GM12878 (cell line): ENCODE measurements around the gene HIVEP3. TPM values are rescaled to one million over a fixed set of nuclear protein-coding genes. Genes with fewer than 3 reads are reported as not detected.
A peak's percentile ranks its signal among the peaks of the same experiment; 100 is the strongest.

Experiments
- ATAC-seq: fragments of 200-7000 bp; cut with Tn5 transposase; 3 replicates; pipeline ENCODE4 v1.9.1; 2020; ENCODE audit warnings: mild to moderate bottlenecking, moderate library complexity
- BruUV-seq: library from RNA; stranded (reverse); fragments of 400-500 nt; replicated peaks from 2 replicates; lab custom pipeline; 2021; lab: Mats Ljungman, UMichigan
- CTCF ChIA-PET: fragments of 300-600 bp; sonication (Branson Sonifier 250); formaldehyde crosslinking; extraction: SDS; loops from one replicate; lab custom pipeline; 2021; ENCODE audit warnings: inconsistent platforms; lab: Yijun Ruan, JAX
- POLR2A ChIA-PET: fragments of 350-600 bp; formaldehyde crosslinking; extraction: SDS; loops from one replicate; lab custom pipeline; 2021; ENCODE audit warnings: inconsistent platforms; lab: Charles Lee
- RAD21 ChIA-PET: fragments of 300-600 bp; sonication (Branson Sonifier 250); formaldehyde crosslinking; loops from one replicate; lab custom pipeline; 2023; ENCODE audit warnings: antibody characterized with exemption; ENCODE audit not compliant: unreplicated experiment; lab: Charles Lee
- SMC1A ChIA-PET: fragments of 300-600 bp; sonication (Branson Sonifier 250); formaldehyde crosslinking; loops from one replicate; lab custom pipeline; 2023; ENCODE audit not compliant: unreplicated experiment, uncharacterized antibody; lab: Charles Lee
- DNase-seq: peaks from one replicate; pipeline ENCODE4 v3.0.0-alpha.2; 2011; ENCODE audit warnings: low read depth, low spot score
- FAIRE-seq: peaks from 3 replicates; lab custom pipeline; 2011; peaks lifted over from hg19 to GRCh38; lab: Jason Lieb, UNC
- H2AFZ ChIP-seq: 2 replicates; pipeline ENCODE4 v1.6.0; 2011; ENCODE audit warnings: low read depth, low read length, control low read depth; ENCODE audit not compliant: control insufficient read depth
- H3K27ac ChIP-seq: 2 replicates; pipeline ENCODE4 v1.5.1; 2011; ENCODE audit warnings: control low read depth; ENCODE audit not compliant: control insufficient read depth, insufficient read depth
- H3K27me3 ChIP-seq, 2 experiments: replicated peaks in 1 of 2; 2 replicates each; pipeline versions ENCODE4 v1.6.0 to v1.6.1; 2011; ENCODE audit warnings: low read length in 1 of 2; ENCODE audit not compliant: control insufficient read depth in 2 of 2, insufficient read depth in 2 of 2
- H3K36me3 ChIP-seq, 2 experiments: 2 replicates each; pipeline ENCODE4 v1.5.1; 2011; ENCODE audit warnings: low read length in 1 of 2; ENCODE audit not compliant: control insufficient read depth in 2 of 2, insufficient read depth in 2 of 2
- H3K4me1 ChIP-seq: 2 replicates; pipeline ENCODE4 v1.6.1; 2011; ENCODE audit warnings: mild to moderate bottlenecking, low read length, moderate library complexity, mixed read lengths; ENCODE audit not compliant: control insufficient read depth, insufficient read depth
- H3K4me2 ChIP-seq: 2 replicates; pipeline ENCODE4 v1.6.0; 2011; ENCODE audit warnings: control low read depth; ENCODE audit not compliant: control insufficient read depth, insufficient read depth
- H3K4me3 ChIP-seq: fragments of 200-600 bp; sonication (generic); 2 replicates; pipeline ENCODE4 v1.5.1; 2016
- H3K79me2 ChIP-seq: 2 replicates; pipeline ENCODE4 v1.6.0; 2011; ENCODE audit warnings: low read length; ENCODE audit not compliant: control insufficient read depth, insufficient read depth
- H3K9ac ChIP-seq: 2 replicates; pipeline ENCODE4 v1.8.0; 2011; ENCODE audit warnings: low read length, control low read depth, mixed read lengths; ENCODE audit not compliant: control insufficient read depth, insufficient read depth
- H3K9me3 ChIP-seq: replicated peaks from 3 replicates; pipeline ENCODE4 v1.5.1; 2011; ENCODE audit warnings: mild to moderate bottlenecking, low read length; ENCODE audit not compliant: control insufficient read depth, insufficient read depth
- H4K20me1 ChIP-seq: 2 replicates; pipeline ENCODE4 v1.6.0; 2011; ENCODE audit not compliant: control insufficient read depth, insufficient read depth
- ETV6 ChIP-seq, 2 experiments: fragments of 450-650 bp in 1 of 2; IDR thresholded peaks in 1 of 2; conservative IDR thresholded peaks in 1 of 2; 2 replicates each; pipeline ENCODE4 v1.6.1; 2014; ENCODE audit warnings: antibody characterized with exemption in 1 of 2, borderline replicate concordance in 1 of 2, low read depth in 1 of 2, mild to moderate bottlenecking in 1 of 2, moderate library complexity in 1 of 2
- IKZF2 ChIP-seq, 2 experiments: fragments of 450-650 bp; IDR thresholded peaks; 2 replicates each; pipeline ENCODE4 v1.6.1; 2017; ENCODE audit warnings: mild to moderate bottlenecking in 2 of 2, moderate library complexity in 2 of 2
- MEF2B ChIP-seq: fragments of 450-650 bp; IDR thresholded peaks from 2 replicates; pipeline ENCODE4 v1.6.1; 2018; ENCODE audit warnings: mild to moderate bottlenecking, moderate library complexity; ENCODE audit not compliant: partially characterized antibody, poor library complexity, severe bottlenecking
- MTA2 ChIP-seq: fragments of 450-650 bp; IDR thresholded peaks from 2 replicates; pipeline ENCODE4 v1.6.1; 2016; ENCODE audit warnings: low read depth, mild to moderate bottlenecking, moderate library complexity
- MTA3 ChIP-seq: IDR thresholded peaks from 2 replicates; pipeline ENCODE4 v1.6.1; 2012; ENCODE audit warnings: low read length, inconsistent platforms, borderline replicate concordance
- POU2F2 ChIP-seq: IDR thresholded peaks from 3 replicates; pipeline ENCODE4 v1.6.1; 2011; ENCODE audit warnings: low read depth, mild to moderate bottlenecking, low read length, borderline replicate concordance
- PRDM15 ChIP-seq: fragments of 450-650 bp; formaldehyde crosslinking; IDR thresholded peaks from 2 replicates; pipeline ENCODE4 v1.4.0; 2020; ENCODE audit warnings: mild to moderate bottlenecking, moderate library complexity
- REST ChIP-seq: IDR thresholded peaks from 2 replicates; pipeline ENCODE4 v1.6.1; 2012; ENCODE audit warnings: mild to moderate bottlenecking, low read depth, low read length
- RUNX3 ChIP-seq: IDR thresholded peaks from 2 replicates; pipeline ENCODE4 v1.6.1; 2012; ENCODE audit warnings: low read length, inconsistent platforms
- SMARCA5 ChIP-seq: fragments of 450-650 bp; IDR thresholded peaks from 2 replicates; pipeline ENCODE4 v1.6.1; 2017; ENCODE audit warnings: mild to moderate bottlenecking
- YBX1 ChIP-seq: fragments of 450-650 bp; IDR thresholded peaks from 2 replicates; pipeline ENCODE4 v1.6.1; 2016; ENCODE audit warnings: antibody characterized with exemption
- YY1 ChIP-seq: IDR thresholded peaks from 2 replicates; pipeline ENCODE4 v1.6.1; 2011; ENCODE audit warnings: low read depth, mild to moderate bottlenecking, low read length
- ZNF217 ChIP-seq: fragments of 450-650 bp; IDR thresholded peaks from 2 replicates; pipeline ENCODE4 v1.6.1; 2017; ENCODE audit warnings: antibody characterized with exemption, mild to moderate bottlenecking
- ZNF24 ChIP-seq: fragments of 450-650 bp; IDR thresholded peaks from 2 replicates; pipeline ENCODE4 v1.6.1; 2017; ENCODE audit warnings: antibody characterized with exemption, mild to moderate bottlenecking
- WGBS: methylation state at CpG from one replicate; pipeline ENCODE4 v1.1.6; 2016; ENCODE audit warnings: low lambda C conversion rate; ENCODE audit not compliant: insufficient replicate concordance, insufficient coverage; ENCODE audit errors: missing lambda C conversion rate; 5-methylcytosine and 5-hydroxymethylcytosine counted together
- in situ Hi-C: fragments of 300-500 bp; cut with MboI; formaldehyde crosslinking; loops from 9 replicates; pipeline ENCODE4 v1.14.3; 2018; ENCODE audit warnings: mixed read lengths
- intact Hi-C: fragments of 100-400 bp; cut with micrococcal nuclease; formaldehyde crosslinking; loops from one replicate; pipeline ENCODE4 v1.14.2; 2022; ENCODE audit not compliant: unreplicated experiment
- polyA plus RNA-seq, 11 experiments: library from polyadenylated mRNA; depleted of rRNA in 4 of 11; unstranded in 6 of 11; stranded (reverse) in 5 of 11; fragments of >200 nt; fragmentation: Nextera tagmentation in 4 of 11; fragmentation: Illumina TruSeq in 1 of 11; extraction: Ambion mirVana in 4 of 11; extraction: Trizol in 1 of 11; gene quantifications; 1 replicate in 1 of 11; 2 replicates in 10 of 11; pipeline versions ENCODE4 v1.2.1 to v1.2.3, GENCODE V29; 2011 to 2016; ENCODE audit warnings: inconsistent platforms in 2 of 11, missing spikeins in 2 of 11, low read depth in 1 of 11
- total RNA-seq, 4 experiments: library from RNA; depleted of rRNA in 3 of 4; stranded (reverse); fragments of >200 nt in 3 of 4; fragmentation: Illumina TruSeq in 1 of 4; extraction: Trizol in 1 of 4; gene quantifications; 2 replicates each; pipeline versions ENCODE4 v1.2.1 to v1.2.3, GENCODE V29; 2013 to 2021

Gene HIVEP3
- total and polyA plus RNA-seq, 10 of the 15 experiments (the other 5 are each of a cell fraction or from before 2014, with no cell fraction given) = 1.8 to 13.6 (median 3.8) TPM

- no peaks in the 10 kb centered on the region for H3K79me2 ChIP-seq
- no peak for FAIRE-seq
- WGBS = 46% methylated on average over 1 of the region's 1 CpG
- H3K36me3 ChIP-seq = no peaks in the 10 kb centered on the region; a peak in 1 of 4 replicates
- peak overlapping the region; percentile 57 for H3K27ac ChIP-seq
- no TSS peak for BruUV-seq
- POLR2A ChIA-PET = interaction anchor here (1.0 to 1.8 kb wide), 6 partner anchors 10 to 39 kb away, joined by 3 to 13 read pairs (median 4); no protein-coding TSS in a partner anchor
- no peaks in the 10 kb centered on the region for H4K20me1 ChIP-seq
- H3K27me3 ChIP-seq = no peaks in the 10 kb centered on the region
- RAD21 ChIA-PET = interaction anchor here (0.9 to 2.0 kb wide), 12 partner anchors 12 to 123 kb away, joined by 3 to 13 read pairs (median 4); no protein-coding TSS in a partner anchor
- ATAC-seq = peak; percentile 92
- H3K4me3 ChIP-seq = no peak overlapping the region
- in situ Hi-C loops = no loop called here
- H3K4me2 ChIP-seq = peak overlapping the region; percentile 54; the same call in 1 of the 2 replicates
- H3K9me3 ChIP-seq = no peaks in the 10 kb centered on the region
- H2AFZ ChIP-seq = no peak overlapping the region; the same call in 1 of the 2 replicates
- CTCF ChIA-PET = interaction anchor here (0.6 to 1.4 kb wide), 10 partner anchors 11 to 125 kb away, joined by 3 to 6 read pairs (median 4); no protein-coding TSS in a partner anchor
- H3K4me1 ChIP-seq = peaks cover 40% of the 10 kb centered on the region
- intact Hi-C loops = loop anchor here (5.0 kb wide), 1 partner anchor 40 kb away; no protein-coding TSS in a partner anchor
- H3K9ac ChIP-seq = no peak overlapping the region
- SMC1A ChIA-PET = interaction anchor here (0.7 to 2.3 kb wide), 19 partner anchors 9 to 114 kb away, joined by 3 to 19 read pairs (median 5); no protein-coding TSS in a partner anchor
- DNase-seq = no peak
- TF ChIP-seq ZNF217 = peak; percentile 79
- no peak for TF ChIP-seq PRDM15 (CRISPR knock-in tag)
- peak; percentile 18; the same call in 1 of the 2 replicates for TF ChIP-seq ZNF24
- TF ChIP-seq MTA3 = 0 out of 2 replicates have a peak, but pooled peaks have one; percentile 21
- TF ChIP-seq IKZF2 (IDR thresholded peaks at IDR 0.05) = 0 out of 4 replicates have a peak, but pooled peaks of 1 of the 2 experiments have one; percentile 11
- peak in 1 of 2 experiments; percentile 60; a peak in 1 of 4 replicates for TF ChIP-seq ETV6 (conservative IDR thresholded peaks at IDR 0.05 in 1 of 2, IDR thresholded peaks at IDR 0.05 in 1 of 2; ENCODE audit: borderline replicate concordance in 1 of 2, low read depth in 1 of 2)
- peak; percentile 29; the same call in 1 of the 2 replicates for TF ChIP-seq RUNX3
- TF ChIP-seq POU2F2 = peak; percentile 39; the same call in 1 of the 3 replicates
- TF ChIP-seq REST = no peak
- no peak for TF ChIP-seq YBX1
- TF ChIP-seq YY1 = no peak
- TF ChIP-seq MEF2B = no peak
- peak; percentile 98 for TF ChIP-seq SMARCA5
- TF ChIP-seq MTA2 = peak; percentile 16; the same call in 1 of the 2 replicates
These were observed 231.7 kb downstream of the HIVEP3 start for GRCh38 chr1:41687007-41687406.
